ENCODE data around the gene MYEOV.

Gene MYEOV

GRCh38 chr11:69311767-69312385 lies 17.9 kb downstream of the MYEOV start:
- no peak for DNase-seq (ENCODE audit: low read depth)
- no peak for TF ChIP-seq CTCF (conservative IDR thresholded peaks at IDR 0.05; ENCODE audit: control insufficient read depth, insufficient read depth, low read depth, low read length)
- H3K4me3 ChIP-seq (ENCODE audit: control insufficient read depth, low read depth, low read length): no peak overlapping the region

GRCh38 chr11:69312453-69313404 lies 18.8 kb downstream of the MYEOV start:
- DNase-seq (ENCODE audit: low read depth): no peak
- no peak for TF ChIP-seq CTCF (conservative IDR thresholded peaks at IDR 0.05; ENCODE audit: control insufficient read depth, insufficient read depth, low read depth, low read length)
- H3K4me3 ChIP-seq (ENCODE audit: control insufficient read depth, low read depth, low read length): no peak overlapping the region

- no peak for TF ChIP-seq CTCF (conservative IDR thresholded peaks at IDR 0.05; ENCODE audit: control insufficient read depth, insufficient read depth, low read depth, low read length)
- no peak overlapping the region for H3K4me3 ChIP-seq (ENCODE audit: control insufficient read depth, low read depth, low read length)
- DNase-seq (ENCODE audit: low read depth): no peak
These were observed 20.0 kb downstream of the MYEOV start for GRCh38 chr11:69313992-69314391.

GRCh38 chr11:69314555-69314954 lies 20.6 kb downstream of the MYEOV start:
- no peak for TF ChIP-seq CTCF (conservative IDR thresholded peaks at IDR 0.05; ENCODE audit: control insufficient read depth, insufficient read depth, low read depth, low read length)

GRCh38 chr11:69316956-69317355 lies 23.0 kb downstream of the MYEOV start:
- no peak for DNase-seq (ENCODE audit: low read depth)
- H3K4me3 ChIP-seq (ENCODE audit: control insufficient read depth, low read depth, low read length): no peak overlapping the region
- no peak for TF ChIP-seq CTCF (conservative IDR thresholded peaks at IDR 0.05; ENCODE audit: control insufficient read depth, insufficient read depth, low read depth, low read length)

More at GRCh38 chr11:69314555-69314954, 20.6 kb downstream of the MYEOV start:
- H3K4me3 ChIP-seq (ENCODE audit: control insufficient read depth, low read depth, low read length): no peak overlapping the region
- no peak for DNase-seq (ENCODE audit: low read depth)

GRCh38 chr11:69317401-69318092 lies 23.6 kb downstream of the MYEOV start:
- DNase-seq (ENCODE audit: low read depth): peak; percentile 49
- H3K4me3 ChIP-seq (ENCODE audit: control insufficient read depth, low read depth, low read length): no peak overlapping the region
- TF ChIP-seq CTCF (conservative IDR thresholded peaks at IDR 0.05; ENCODE audit: control insufficient read depth, insufficient read depth, low read depth, low read length): no peak

Data from fibroblast of mammary gland (primary cell).